ENCODE data around the gene CLVS2.

CLVS2 gene

DNA sequence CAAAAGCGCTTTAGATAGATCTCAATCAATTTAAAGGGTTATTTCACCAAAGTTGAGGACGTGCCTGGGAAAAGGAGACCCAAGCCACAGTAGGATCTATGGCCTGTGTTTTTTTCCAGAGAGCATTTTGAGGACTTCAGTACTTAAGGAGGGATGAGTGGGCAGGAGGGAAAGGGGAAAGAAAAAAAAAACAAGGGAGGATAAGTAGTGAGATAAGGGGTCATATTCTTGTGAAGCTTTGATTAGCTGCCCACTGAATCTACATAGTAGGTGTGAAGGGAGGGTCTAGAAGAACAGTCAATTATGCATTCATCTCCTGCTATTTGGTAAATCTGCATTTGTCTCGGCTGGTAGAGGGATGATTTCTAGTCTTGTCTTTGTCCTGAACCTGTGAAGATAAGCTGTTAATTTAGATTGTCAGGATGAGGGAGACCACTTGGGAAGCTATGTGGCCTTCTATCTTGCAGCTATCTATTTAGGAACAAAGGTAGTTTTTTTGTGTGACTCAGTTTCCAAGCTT lies 48.4 kb downstream of the CLVS2 start:
- Histone ChIP-seq H3K36me3 (ENCODE audit: insufficient read depth, insufficient read length, low read length) (no peaks in the 10 kb centered on the region), H3K9ac (ENCODE audit: insufficient read length, low read depth) (no peak overlapping the region), H3K9me3 (ENCODE audit: insufficient read depth, low read length) (no peaks in the 10 kb centered on the region), H3K4me3 (ENCODE audit: insufficient read length, low read depth) (no peak overlapping the region), H3K4me1 (ENCODE audit: insufficient read depth, insufficient read length) (no peaks in the 10 kb centered on the region), H3K27me3 (ENCODE audit: insufficient read depth, insufficient read length) (no peaks in the 10 kb centered on the region)
- TF ChIP-seq ZNF274 (IDR thresholded peaks at IDR 0.05; ENCODE audit: low read depth, low read length) (no peak), SUZ12 (IDR thresholded peaks at IDR 0.05; ENCODE audit: extremely low read depth, insufficient read depth, insufficient read length) (no peak), YY1 (IDR thresholded peaks at IDR 0.05; ENCODE audit: insufficient read depth, insufficient read length) (no peak)
- DNase-seq (ENCODE audit: low read depth, low spot score) = no peak

DNA sequence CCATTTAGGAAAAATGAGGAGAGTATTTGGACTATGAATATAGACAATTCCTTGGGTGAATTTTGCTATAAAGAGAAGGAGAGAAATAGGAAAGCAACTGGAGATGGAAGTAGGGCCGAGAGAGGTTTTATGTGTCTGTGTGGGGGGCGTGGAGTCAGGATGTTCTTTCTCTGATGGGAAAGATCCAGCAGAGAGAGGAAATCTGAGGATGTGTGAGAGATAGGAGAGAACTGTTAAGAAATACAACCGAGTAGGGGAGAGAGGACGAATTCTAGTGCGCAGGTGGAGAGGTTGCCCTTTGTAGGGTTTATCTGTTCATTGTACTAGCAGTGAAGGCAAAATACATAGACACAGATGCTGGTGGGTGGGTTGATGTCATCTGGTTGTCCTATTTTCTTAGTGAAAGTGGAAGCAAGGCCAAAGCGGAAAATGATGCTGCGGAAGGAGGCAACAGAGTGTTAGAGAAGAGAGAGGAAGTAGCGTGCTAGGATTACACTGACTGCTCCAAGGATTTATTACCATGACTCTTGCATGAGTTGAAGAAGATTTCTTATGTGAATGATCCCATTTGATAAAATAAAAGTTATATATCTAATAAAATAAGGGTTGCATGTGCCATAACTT lies 57.7 kb downstream of the CLVS2 start:
- no peaks in the 10 kb centered on the region for H3K4me1 ChIP-seq (ENCODE audit: insufficient read depth, insufficient read length)
- TF ChIP-seq SUZ12 (IDR thresholded peaks at IDR 0.05; ENCODE audit: extremely low read depth, insufficient read depth, insufficient read length) (no peak), YY1 (IDR thresholded peaks at IDR 0.05; ENCODE audit: insufficient read depth, insufficient read length) (no peak), ZNF274 (IDR thresholded peaks at IDR 0.05; ENCODE audit: low read depth, low read length) (no peak)
- H3K27me3 ChIP-seq (ENCODE audit: insufficient read depth, insufficient read length) = no peaks in the 10 kb centered on the region
- no peak overlapping the region for H3K9ac ChIP-seq (ENCODE audit: insufficient read length, low read depth)
- H3K36me3 ChIP-seq (ENCODE audit: insufficient read depth, insufficient read length, low read length) = no peaks in the 10 kb centered on the region
- DNase-seq (ENCODE audit: low read depth, low spot score) = no peak
- no peaks in the 10 kb centered on the region for H3K9me3 ChIP-seq (ENCODE audit: insufficient read depth, low read length)
- H3K4me3 ChIP-seq (ENCODE audit: insufficient read length, low read depth) = no peak overlapping the region

DNA sequence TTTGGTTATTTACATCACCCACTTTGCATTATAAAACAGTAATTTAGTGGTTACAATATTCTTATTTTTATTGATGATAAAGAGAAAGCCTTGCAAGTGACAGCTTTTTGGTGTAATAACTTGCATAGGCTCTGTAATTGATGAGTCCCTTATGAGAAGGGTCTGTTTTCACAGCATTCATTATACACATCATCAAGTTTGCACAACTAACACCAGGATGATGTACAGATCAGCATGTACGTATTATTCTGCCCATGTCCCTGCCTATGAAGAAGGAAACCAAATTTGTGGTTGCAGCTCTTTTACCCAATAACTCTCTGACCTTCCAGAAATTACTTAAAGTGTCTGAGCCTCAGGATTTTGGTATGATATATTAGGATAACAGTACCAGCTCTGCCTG lies 59.2 kb downstream of the CLVS2 start:
- Histone ChIP-seq H3K36me3 (ENCODE audit: insufficient read depth, insufficient read length, low read length) (no peaks in the 10 kb centered on the region), H3K4me3 (ENCODE audit: insufficient read length, low read depth) (no peak overlapping the region), H3K9me3 (ENCODE audit: insufficient read depth, low read length) (no peaks in the 10 kb centered on the region), H3K4me1 (ENCODE audit: insufficient read depth, insufficient read length) (no peaks in the 10 kb centered on the region), H3K27me3 (ENCODE audit: insufficient read depth, insufficient read length) (no peaks in the 10 kb centered on the region), H3K9ac (ENCODE audit: insufficient read length, low read depth) (no peak overlapping the region)
- no peak for TF ChIP-seq SUZ12 (IDR thresholded peaks at IDR 0.05; ENCODE audit: extremely low read depth, insufficient read depth, insufficient read length)
- no peak for TF ChIP-seq YY1 (IDR thresholded peaks at IDR 0.05; ENCODE audit: insufficient read depth, insufficient read length)
- TF ChIP-seq ZNF274 (IDR thresholded peaks at IDR 0.05; ENCODE audit: low read depth, low read length) = no peak
- no peak for DNase-seq (ENCODE audit: low read depth, low spot score)

DNA sequence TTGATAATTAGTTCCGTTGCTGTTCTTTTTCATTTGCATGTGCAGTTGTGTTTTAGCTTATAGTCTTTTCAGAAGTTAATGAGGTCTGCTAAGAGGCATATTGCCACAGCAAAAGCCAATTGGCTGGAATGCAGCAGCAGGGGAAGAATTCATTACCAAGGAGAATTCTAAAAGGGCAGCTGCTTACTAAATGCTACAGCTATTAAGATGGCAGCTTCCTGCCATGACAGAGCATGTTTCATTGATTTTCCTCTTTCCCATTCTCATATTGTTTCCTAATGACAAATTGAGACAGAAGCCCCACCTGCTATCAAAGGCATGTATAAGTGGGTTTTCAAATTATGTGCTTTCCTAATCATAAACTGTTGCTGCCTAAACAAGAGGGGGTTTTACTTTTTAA lies 66.6 kb downstream of the CLVS2 start:
- H3K9ac ChIP-seq (ENCODE audit: insufficient read length, low read depth) = no peak overlapping the region
- no peak overlapping the region for H3K4me3 ChIP-seq (ENCODE audit: insufficient read length, low read depth)
- H3K27me3 ChIP-seq (ENCODE audit: insufficient read depth, insufficient read length) = no peaks in the 10 kb centered on the region
- TF ChIP-seq ZNF274 (IDR thresholded peaks at IDR 0.05; ENCODE audit: low read depth, low read length) (no peak), SUZ12 (IDR thresholded peaks at IDR 0.05; ENCODE audit: extremely low read depth, insufficient read depth, insufficient read length) (no peak), YY1 (IDR thresholded peaks at IDR 0.05; ENCODE audit: insufficient read depth, insufficient read length) (no peak)
- H3K36me3 ChIP-seq (ENCODE audit: insufficient read depth, insufficient read length, low read length) = no peaks in the 10 kb centered on the region
- peak; percentile 1 for DNase-seq (ENCODE audit: low read depth, low spot score)
- no peaks in the 10 kb centered on the region for H3K9me3 ChIP-seq (ENCODE audit: insufficient read depth, low read length)
- no peaks in the 10 kb centered on the region for H3K4me1 ChIP-seq (ENCODE audit: insufficient read depth, insufficient read length)

DNA sequence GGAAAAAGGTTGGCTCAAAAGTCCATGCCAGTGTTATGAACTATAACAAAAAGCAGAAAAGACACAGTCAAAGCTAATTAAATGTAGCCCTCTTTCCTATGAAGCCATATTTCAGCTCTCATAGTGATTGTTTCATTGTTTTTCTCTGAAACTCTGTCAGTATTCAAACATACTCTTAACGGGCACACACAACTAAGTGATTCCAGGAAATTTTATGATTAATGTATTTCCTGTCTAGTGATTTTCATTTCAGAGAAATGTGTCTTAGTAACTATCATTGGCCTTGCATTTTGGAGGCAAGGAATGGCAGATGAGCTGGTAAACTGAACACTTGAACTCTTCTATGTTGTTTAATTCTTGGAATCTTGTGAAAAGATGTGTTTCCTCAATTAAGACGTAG lies 68.0 kb downstream of the CLVS2 start:
- Histone ChIP-seq H3K9me3 (ENCODE audit: insufficient read depth, low read length) (no peaks in the 10 kb centered on the region), H3K4me1 (ENCODE audit: insufficient read depth, insufficient read length) (no peaks in the 10 kb centered on the region), H3K9ac (ENCODE audit: insufficient read length, low read depth) (no peak overlapping the region), H3K27me3 (ENCODE audit: insufficient read depth, insufficient read length) (no peaks in the 10 kb centered on the region), H3K36me3 (ENCODE audit: insufficient read depth, insufficient read length, low read length) (no peaks in the 10 kb centered on the region), H3K4me3 (ENCODE audit: insufficient read length, low read depth) (no peak overlapping the region)
- TF ChIP-seq YY1 (IDR thresholded peaks at IDR 0.05; ENCODE audit: insufficient read depth, insufficient read length) = no peak
- no peak for TF ChIP-seq ZNF274 (IDR thresholded peaks at IDR 0.05; ENCODE audit: low read depth, low read length)
- TF ChIP-seq SUZ12 (IDR thresholded peaks at IDR 0.05; ENCODE audit: extremely low read depth, insufficient read depth, insufficient read length) = no peak
- DNase-seq (ENCODE audit: low read depth, low spot score) = no peak

DNA sequence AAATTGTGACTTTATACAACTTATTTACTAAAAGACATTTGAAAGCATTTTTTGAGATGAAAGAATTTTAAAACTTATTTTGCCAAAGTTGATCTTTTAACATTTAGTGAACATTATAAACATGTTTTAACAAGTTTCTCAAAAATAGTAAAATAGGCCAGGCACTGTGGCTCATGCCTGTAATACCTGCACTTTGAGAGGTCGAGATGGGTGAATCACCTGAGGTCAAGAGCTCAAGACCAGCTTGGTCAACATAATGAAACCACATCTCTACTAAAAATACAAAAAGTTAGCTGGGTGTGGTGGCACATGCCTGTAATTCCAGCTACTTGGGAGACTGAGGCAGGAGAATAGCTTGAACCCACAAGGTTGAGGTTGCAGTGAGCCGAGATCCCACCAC lies 78.6 kb downstream of the CLVS2 start:
- no peak for DNase-seq (ENCODE audit: low read depth, low spot score)
- H3K9ac ChIP-seq (ENCODE audit: insufficient read length, low read depth) = no peak overlapping the region
- no peaks in the 10 kb centered on the region for H3K27me3 ChIP-seq (ENCODE audit: insufficient read depth, insufficient read length)
- H3K4me3 ChIP-seq (ENCODE audit: insufficient read length, low read depth) = no peak overlapping the region
- TF ChIP-seq YY1 (IDR thresholded peaks at IDR 0.05; ENCODE audit: insufficient read depth, insufficient read length) (no peak), SUZ12 (IDR thresholded peaks at IDR 0.05; ENCODE audit: extremely low read depth, insufficient read depth, insufficient read length) (no peak), ZNF274 (IDR thresholded peaks at IDR 0.05; ENCODE audit: low read depth, low read length) (no peak)
- no peaks in the 10 kb centered on the region for H3K36me3 ChIP-seq (ENCODE audit: insufficient read depth, insufficient read length, low read length)
- H3K9me3 ChIP-seq (ENCODE audit: insufficient read depth, low read length) = no peaks in the 10 kb centered on the region
- no peaks in the 10 kb centered on the region for H3K4me1 ChIP-seq (ENCODE audit: insufficient read depth, insufficient read length)

DNA sequence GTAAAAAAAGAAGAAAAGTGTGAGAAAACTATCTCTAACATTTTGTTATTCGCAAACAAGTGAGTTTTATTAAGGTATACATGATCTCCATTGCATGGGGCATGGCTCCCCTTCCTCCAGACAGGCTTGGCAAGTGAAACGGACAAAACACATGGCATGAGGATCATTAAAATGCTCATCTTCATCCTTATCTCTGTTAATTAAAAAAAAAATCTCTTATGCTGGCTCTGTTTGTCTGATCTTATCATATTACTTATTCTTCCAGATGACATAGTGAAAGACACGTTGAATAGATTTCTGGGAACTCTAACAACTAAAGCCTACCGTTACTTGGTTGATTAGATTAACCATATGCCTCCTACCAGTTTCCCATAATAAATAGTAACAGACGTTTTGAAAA lies 89.4 kb downstream of the CLVS2 start:
- Histone ChIP-seq H3K9ac (ENCODE audit: insufficient read length, low read depth) (no peak overlapping the region), H3K9me3 (ENCODE audit: insufficient read depth, low read length) (no peaks in the 10 kb centered on the region), H3K4me3 (ENCODE audit: insufficient read length, low read depth) (no peak overlapping the region), H3K27me3 (ENCODE audit: insufficient read depth, insufficient read length) (no peaks in the 10 kb centered on the region), H3K4me1 (ENCODE audit: insufficient read depth, insufficient read length) (no peaks in the 10 kb centered on the region), H3K36me3 (ENCODE audit: insufficient read depth, insufficient read length, low read length) (no peaks in the 10 kb centered on the region)
- TF ChIP-seq YY1 (IDR thresholded peaks at IDR 0.05; ENCODE audit: insufficient read depth, insufficient read length) (no peak), SUZ12 (IDR thresholded peaks at IDR 0.05; ENCODE audit: extremely low read depth, insufficient read depth, insufficient read length) (no peak), ZNF274 (IDR thresholded peaks at IDR 0.05; ENCODE audit: low read depth, low read length) (no peak)
- DNase-seq (ENCODE audit: low read depth, low spot score) = no peak
